ENCODE measurements around the gene BBS9.

GRCh38 chr7:33420311-33420940 lies 291.1 kb downstream of the BBS9 start:
- TF ChIP-seq CTCF (IDR thresholded peaks at IDR 0.05) (no peak), EP300 (IDR thresholded peaks at IDR 0.05) (no peak)

Data from suprapubic skin (tissue), 3 donors.